CD14-positive monocyte (primary cell): ENCODE measurements around the gene FNDC3B. TPM values are rescaled to one million over a fixed set of nuclear protein-coding genes. Genes with fewer than 3 reads are reported as not detected.

Experiments used
- DNase-seq, 3 donors: peaks; one replicate each; pipeline ENCODE4 v3.0.0-alpha.2; 2011 to 2022
- H2AFZ ChIP-seq: 2 replicates; pipeline ENCODE4 v1.6.0; 2012; ENCODE audit warnings: mild to moderate bottlenecking, low read depth, low read length, inconsistent platforms; ENCODE audit not compliant: insufficient read depth, poor library complexity, severe bottlenecking
- H3K27ac ChIP-seq, 2 donors: 1 replicate in 1 of 2; 2 replicates in 1 of 2; pipeline ENCODE4 v1.5.1; 2012 to 2013; ENCODE audit warnings: low read length in 2 of 2, control low read depth in 1 of 2, inconsistent platforms in 1 of 2, low read depth in 1 of 2, mild to moderate bottlenecking in 1 of 2
- H3K27me3 ChIP-seq, 2 donors: one replicate each; pipeline versions ENCODE4 v1.6.0 to v1.6.1; 2011 to 2013; ENCODE audit warnings: low read length in 2 of 2; ENCODE audit not compliant: control insufficient read depth in 2 of 2, insufficient read depth in 2 of 2
- H3K36me3 ChIP-seq, 2 donors: replicated peaks in 1 of 2; 1 replicate in 1 of 2; 2 replicates in 1 of 2; pipeline versions ENCODE4 v1.5.1 to v1.6.1; 2012 to 2013; ENCODE audit warnings: low read length in 2 of 2, control low read depth in 1 of 2, inconsistent platforms in 1 of 2, mild to moderate bottlenecking in 1 of 2; ENCODE audit not compliant: insufficient read depth in 2 of 2, control insufficient read depth in 1 of 2
- H3K4me1 ChIP-seq, 2 donors: 1 replicate in 1 of 2; 2 replicates in 1 of 2; pipeline versions ENCODE4 v1.5.1 to v1.6.1; 2012 to 2013; ENCODE audit warnings: low read length in 2 of 2, control low read depth in 1 of 2, inconsistent platforms in 1 of 2, mild to moderate bottlenecking in 1 of 2, moderate library complexity in 1 of 2; ENCODE audit not compliant: insufficient read depth in 2 of 2, control insufficient read depth in 1 of 2
- H3K4me2 ChIP-seq: replicated peaks from 2 replicates; pipeline ENCODE3; 2012; ENCODE audit warnings: low read length, moderate library complexity, mild to moderate bottlenecking; ENCODE audit not compliant: poor library complexity, severe bottlenecking; ENCODE audit errors: extremely low read depth
- H3K4me3 ChIP-seq, 3 experiments: fragments of 200-600 bp in 1 of 3; sonication (generic) in 1 of 3; replicated peaks in 1 of 3; 1 replicate in 2 of 3; 2 replicates in 1 of 3; pipeline ENCODE4 v1.5.1; 2011 to 2013; ENCODE audit warnings: low read length in 3 of 3, mild to moderate bottlenecking in 3 of 3, control low read depth in 2 of 3, low read depth in 2 of 3, inconsistent platforms in 1 of 3, moderate library complexity in 1 of 3
- H3K79me2 ChIP-seq: 2 replicates; pipeline ENCODE4 v1.6.0; 2012; ENCODE audit warnings: mild to moderate bottlenecking, control low read depth, inconsistent platforms, low read length, moderate library complexity; ENCODE audit not compliant: insufficient read depth
- H3K9ac ChIP-seq: 2 replicates; pipeline ENCODE4 v1.6.0; 2017; ENCODE audit warnings: low read length, mild to moderate bottlenecking; ENCODE audit not compliant: insufficient read depth, poor library complexity, severe bottlenecking
- H3K9me3 ChIP-seq, 2 donors: replicated peaks in 1 of 2; 1 replicate in 1 of 2; 2 replicates in 1 of 2; pipeline versions ENCODE4 v1.5.1 to v1.6.1; 2012 to 2013; ENCODE audit warnings: low read length in 2 of 2, control low read depth in 1 of 2; ENCODE audit not compliant: control insufficient read depth in 1 of 2, insufficient read depth in 1 of 2
- H4K20me1 ChIP-seq: 2 replicates; pipeline ENCODE4 v1.6.0; 2012; ENCODE audit warnings: mild to moderate bottlenecking, low read length, control low read depth, moderate library complexity; ENCODE audit not compliant: insufficient read depth
- H3K27ac Mint-ChIP-seq, 7 donors: one replicate each; pipeline ENCODE4 v1.8.0; 2020; ENCODE audit warnings: mild to moderate bottlenecking in 7 of 7, mixed read lengths in 7 of 7, moderate library complexity in 6 of 7, inconsistent platforms in 2 of 7
- H3K27me3 Mint-ChIP-seq, 3 donors: one replicate each; pipeline ENCODE4 v1.8.0; 2021 to 2022; ENCODE audit warnings: low read depth in 3 of 3, mild to moderate bottlenecking in 3 of 3, mixed read lengths in 3 of 3, moderate library complexity in 3 of 3, inconsistent platforms in 1 of 3
- H3K36me3 Mint-ChIP-seq, 2 donors: one replicate each; pipeline ENCODE4 v1.8.0; 2020; ENCODE audit warnings: mixed read lengths in 2 of 2, inconsistent platforms in 1 of 2, mild to moderate bottlenecking in 1 of 2
- H3K4me1 Mint-ChIP-seq: one replicate; pipeline ENCODE4 v1.8.0; 2020; ENCODE audit warnings: mild to moderate bottlenecking, mixed read lengths
- H3K4me3 Mint-ChIP-seq, 2 donors: one replicate each; pipeline ENCODE4 v1.8.0; 2020; ENCODE audit warnings: mild to moderate bottlenecking in 2 of 2, mixed read lengths in 2 of 2, moderate library complexity in 1 of 2
- H3K9me3 Mint-ChIP-seq, 7 donors: one replicate each; pipeline ENCODE4 v1.8.0; 2020 to 2022; ENCODE audit warnings: mixed read lengths in 7 of 7, mild to moderate bottlenecking in 6 of 7, moderate library complexity in 6 of 7, inconsistent platforms in 2 of 7
- CTCF ChIP-seq: fragments of 200-600 bp; IDR thresholded peaks from one replicate; pipeline ENCODE4 v1.8.0; 2022; ENCODE audit warnings: antibody characterized with exemption, mild to moderate bottlenecking
- WGBS: methylation state at CpG from one replicate; pipeline ENCODE4 v1.1.5; 2013; ENCODE audit warnings: missing lambda C conversion rate; ENCODE audit not compliant: insufficient coverage; 5-methylcytosine and 5-hydroxymethylcytosine counted together
- intact Hi-C, 2 donors: fragments of 100-400 bp; cut with micrococcal nuclease; formaldehyde crosslinking; loops; one replicate each; pipeline versions ENCODE4 v1.15.0 to v1.15.1; 2023
- polyA plus RNA-seq, 3 donors: library from polyadenylated mRNA; depleted of rRNA in 1 of 3; unstranded in 2 of 3; stranded (reverse) in 1 of 3; fragments of 300-500 nt in 2 of 3; fragments of >200 nt in 1 of 3; fragmentation: Illumina TruSeq in 2 of 3; gene quantifications; 1 replicate in 2 of 3; 2 replicates in 1 of 3; pipeline ENCODE4 v1.2.3, GENCODE V29; 2012 to 2021
- small RNA-seq: library from RNA; depleted of rRNA; stranded (forward); fragments of <200 nt; gene quantifications from one replicate; pipeline ENCODE3, GENCODE V24; 2012; ENCODE audit warnings: low read depth; ENCODE audit not compliant: insufficient read length

The FNDC3B gene
- polyA plus RNA-seq, 3 donors = 19.6 to 36.1 (median 25.7) TPM

GRCh38 chr3:172448661-172449465 is 409.5 kb downstream of the FNDC3B start:
- TF ChIP-seq CTCF = no peak
- Mint-ChIP-seq H3K4me3 (peak overlapping the region in 1 of 2 donors; percentile 83), H3K27ac (no peak overlapping the region), H3K9me3 (peaks cover 0 to 35% (median 23%) of the 10 kb centered on the region in 7 donors), H3K36me3 (peaks cover 0 to 18% of the 10 kb centered on the region in 2 donors), H3K4me1 (peaks cover 36% of the 10 kb centered on the region), H3K27me3 (peaks cover 67 to 77% (median 76%) of the 10 kb centered on the region in 3 donors)
- no peak overlapping the region for H2AFZ ChIP-seq
- H3K9ac ChIP-seq = no peak overlapping the region
- intact Hi-C loops = no loop called here
- H3K79me2 ChIP-seq = no peaks in the 10 kb centered on the region
- peaks cover 7 to 43% of the 10 kb centered on the region in 2 donors for H3K9me3 ChIP-seq
- no peak overlapping the region for H3K27ac ChIP-seq
- H3K27me3 ChIP-seq = peaks cover 76 to 89% of the 10 kb centered on the region in 2 donors
- no peak for DNase-seq
- no peaks in the 10 kb centered on the region for H4K20me1 ChIP-seq
- 14% methylated on average over 35 of the region's 43 CpGs for WGBS
- no peaks in the 10 kb centered on the region for H3K36me3 ChIP-seq
- no peaks in the 10 kb centered on the region for H3K4me1 ChIP-seq
- no peak overlapping the region for H3K4me2 ChIP-seq
- no peak overlapping the region for H3K4me3 ChIP-seq

- H4K20me1 ChIP-seq = no peaks in the 10 kb centered on the region
- peaks cover 81 to 92% of the 10 kb centered on the region in 2 donors for H3K27me3 ChIP-seq
- Mint-ChIP-seq H3K4me1 (peaks cover 36% of the 10 kb centered on the region), H3K4me3 (peak overlapping the region in 1 of 2 donors; percentile 83), H3K36me3 (peaks cover 0 to 18% of the 10 kb centered on the region in 2 donors), H3K27ac (no peak overlapping the region), H3K9me3 (peaks cover 0 to 35% (median 23%) of the 10 kb centered on the region in 7 donors), H3K27me3 (peaks cover 72 to 83% (median 77%) of the 10 kb centered on the region in 3 donors)
- no peak overlapping the region for H3K4me3 ChIP-seq
- no peak for DNase-seq
- WGBS = 7% methylated on average over 23 of the region's 34 CpGs
- H3K4me1 ChIP-seq = no peaks in the 10 kb centered on the region
- H3K36me3 ChIP-seq = no peaks in the 10 kb centered on the region
- H3K9me3 ChIP-seq = peaks cover 7 to 43% of the 10 kb centered on the region in 2 donors
- TF ChIP-seq CTCF = no peak
- intact Hi-C loops = no loop called here
- no peak overlapping the region for H3K27ac ChIP-seq
- H3K79me2 ChIP-seq = no peaks in the 10 kb centered on the region
- H3K4me2 ChIP-seq = no peak overlapping the region
- H3K9ac ChIP-seq = no peak overlapping the region
- no peak overlapping the region for H2AFZ ChIP-seq
Measured at GRCh38 chr3:172449466-172450149, 410.2 kb downstream of the FNDC3B start.

Small RNA genes lying within 50 kb of the gene (small RNA-seq; reads per million reads assigned to genes)
- not detected for gene RN7SL141P

Other genes starting within 250 kb of the FNDC3B start
- 1 to 10 TPM; 5.1 to 7.9 (median 5.8) TPM for gene PLD1, start 229.1 kb upstream of the FNDC3B start, polyA plus RNA-seq
- gene TMEM212, start 196.2 kb upstream of the FNDC3B start, polyA plus RNA-seq = not detected